DOHH2 (cell line): ENCODE results near the gene POLR2A.

Experiments
- EZH2phosphoT487 ChIP-seq: fragments of 200-600 bp; sonication (generic); IDR thresholded peaks from 2 replicates; pipeline ENCODE4 v1.6.1; 2017; ENCODE audit warnings: borderline replicate concordance, mild to moderate bottlenecking, antibody characterized with exemption, low read length, moderate library complexity, mixed read lengths
- TF ChIP-seq, protein P1 (sequence below): fragments of 200-600 bp; sonication (generic); IDR thresholded peaks from one replicate; pipeline ENCODE4 v1.5.1; 2014; ENCODE audit warnings: antibody characterized with exemption, mild to moderate bottlenecking, low read depth, low read length; ENCODE audit not compliant: poor library complexity, severe bottlenecking

- TF ChIP-seq, protein P1, sequence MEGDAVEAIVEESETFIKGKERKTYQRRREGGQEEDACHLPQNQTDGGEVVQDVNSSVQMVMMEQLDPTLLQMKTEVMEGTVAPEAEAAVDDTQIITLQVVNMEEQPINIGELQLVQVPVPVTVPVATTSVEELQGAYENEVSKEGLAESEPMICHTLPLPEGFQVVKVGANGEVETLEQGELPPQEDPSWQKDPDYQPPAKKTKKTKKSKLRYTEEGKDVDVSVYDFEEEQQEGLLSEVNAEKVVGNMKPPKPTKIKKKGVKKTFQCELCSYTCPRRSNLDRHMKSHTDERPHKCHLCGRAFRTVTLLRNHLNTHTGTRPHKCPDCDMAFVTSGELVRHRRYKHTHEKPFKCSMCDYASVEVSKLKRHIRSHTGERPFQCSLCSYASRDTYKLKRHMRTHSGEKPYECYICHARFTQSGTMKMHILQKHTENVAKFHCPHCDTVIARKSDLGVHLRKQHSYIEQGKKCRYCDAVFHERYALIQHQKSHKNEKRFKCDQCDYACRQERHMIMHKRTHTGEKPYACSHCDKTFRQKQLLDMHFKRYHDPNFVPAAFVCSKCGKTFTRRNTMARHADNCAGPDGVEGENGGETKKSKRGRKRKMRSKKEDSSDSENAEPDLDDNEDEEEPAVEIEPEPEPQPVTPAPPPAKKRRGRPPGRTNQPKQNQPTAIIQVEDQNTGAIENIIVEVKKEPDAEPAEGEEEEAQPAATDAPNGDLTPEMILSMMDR = no peak
- no peak for TF ChIP-seq EZH2phosphoT487
These were observed 13.5 kb downstream of the POLR2A start for GRCh38 chr17:7497636-7498035.
